Right lobe of liver (tissue), 4 donors: Measurements from ENCODE around the gene MYL4.
"Not testable (repeated sequence)": the region's sequence is repeated elsewhere in the genome, so short reads cannot be mapped to it uniquely, and the experiment has no call there.

Source experiments
- POLR2A ChIP-seq: fragments of 450-650 bp; IDR thresholded peaks from one replicate; pipeline ENCODE4 v1.6.1; 2017; ENCODE audit warnings: antibody characterized with exemption, mild to moderate bottlenecking
- TF ChIP-seq, protein P1 (sequence below), 4 donors: fragments of 200-600 bp in 3 of 4; fragments of 450-650 bp in 1 of 4; IDR thresholded peaks; one replicate each; pipeline versions ENCODE4 v1.5.1 to v1.8.0; 2016 to 2022; ENCODE audit warnings: antibody characterized with exemption in 4 of 4, mild to moderate bottlenecking in 2 of 4
- donor health status: DM: no; HTN: no; CAD: no.
- donor health status: DM: no; HTN: no; CAD: no.
- donor health status: DM: no; HTN: yes; CAD: no.

DNA sequence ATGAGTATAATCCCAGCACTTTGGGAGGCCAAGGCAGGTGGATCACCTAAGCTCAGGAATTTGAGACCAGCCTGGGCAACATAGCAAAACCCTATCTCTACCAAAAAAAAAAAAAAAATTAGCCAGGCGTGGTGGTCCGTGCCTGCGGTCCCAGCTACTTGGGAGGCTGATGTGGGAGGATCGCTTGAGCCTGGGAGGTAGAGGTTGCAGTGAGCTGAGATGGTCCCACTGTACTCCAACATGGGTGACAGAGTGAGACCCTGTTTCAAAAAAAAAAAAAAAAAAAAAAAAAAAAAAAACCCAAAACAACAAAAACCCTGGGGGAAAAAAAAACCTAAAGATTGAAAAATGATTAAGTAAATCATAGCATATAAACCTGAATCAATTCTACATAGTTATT lies 28.2 kb upstream of the MYL4 start:
- not testable (repeated sequence) for TF ChIP-seq POLR2A
- TF ChIP-seq, protein P1, sequence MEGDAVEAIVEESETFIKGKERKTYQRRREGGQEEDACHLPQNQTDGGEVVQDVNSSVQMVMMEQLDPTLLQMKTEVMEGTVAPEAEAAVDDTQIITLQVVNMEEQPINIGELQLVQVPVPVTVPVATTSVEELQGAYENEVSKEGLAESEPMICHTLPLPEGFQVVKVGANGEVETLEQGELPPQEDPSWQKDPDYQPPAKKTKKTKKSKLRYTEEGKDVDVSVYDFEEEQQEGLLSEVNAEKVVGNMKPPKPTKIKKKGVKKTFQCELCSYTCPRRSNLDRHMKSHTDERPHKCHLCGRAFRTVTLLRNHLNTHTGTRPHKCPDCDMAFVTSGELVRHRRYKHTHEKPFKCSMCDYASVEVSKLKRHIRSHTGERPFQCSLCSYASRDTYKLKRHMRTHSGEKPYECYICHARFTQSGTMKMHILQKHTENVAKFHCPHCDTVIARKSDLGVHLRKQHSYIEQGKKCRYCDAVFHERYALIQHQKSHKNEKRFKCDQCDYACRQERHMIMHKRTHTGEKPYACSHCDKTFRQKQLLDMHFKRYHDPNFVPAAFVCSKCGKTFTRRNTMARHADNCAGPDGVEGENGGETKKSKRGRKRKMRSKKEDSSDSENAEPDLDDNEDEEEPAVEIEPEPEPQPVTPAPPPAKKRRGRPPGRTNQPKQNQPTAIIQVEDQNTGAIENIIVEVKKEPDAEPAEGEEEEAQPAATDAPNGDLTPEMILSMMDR (IDR thresholded peaks at IDR 0.05): not testable (repeated sequence)
